CD8-positive, alpha-beta memory T cell (primary cell): ENCODE data around the gene LCOR. TPM values are rescaled to one million over a fixed set of nuclear protein-coding genes. Genes with fewer than 3 reads are reported as not detected.

Experiments used
- CTCF ChIA-PET: fragments of 350-600 bp; sonication (Branson Sonifier 250); formaldehyde crosslinking; loops from one replicate; lab custom pipeline; 2021; ENCODE audit warnings: antibody characterized with exemption; lab: Charles Lee
- POLR2A ChIA-PET: fragments of 350-600 bp; sonication (Branson Sonifier 250); formaldehyde crosslinking; loops from one replicate; lab custom pipeline; 2021; ENCODE audit warnings: antibody characterized with exemption; lab: Charles Lee
- DNase-seq, 5 donors: peaks; one replicate each; pipeline versions ENCODE4 v3.0.0 to v3.0.0-alpha.2; 2020 to 2022; ENCODE audit warnings: mixed read lengths in 1 of 5
- H3K27ac ChIP-seq: one replicate; pipeline ENCODE4 v1.7.0; 2013; ENCODE audit warnings: low read depth, mild to moderate bottlenecking, low read length, moderate library complexity
- H3K27me3 ChIP-seq: 2 replicates; pipeline ENCODE4 v1.7.0; 2013; ENCODE audit warnings: low read length, mild to moderate bottlenecking; ENCODE audit not compliant: insufficient read depth, poor library complexity, severe bottlenecking
- H3K36me3 ChIP-seq: 2 replicates; pipeline ENCODE4 v1.7.0; 2013; ENCODE audit warnings: mild to moderate bottlenecking, low read length, moderate library complexity; ENCODE audit not compliant: insufficient read depth
- H3K4me1 ChIP-seq: 2 replicates; pipeline ENCODE4 v1.7.0; 2013; ENCODE audit warnings: mild to moderate bottlenecking, low read length, moderate library complexity; ENCODE audit not compliant: insufficient read depth
- H3K4me3 ChIP-seq: 2 replicates; pipeline ENCODE4 v1.7.0; 2013; ENCODE audit warnings: mild to moderate bottlenecking, low read length
- H3K9me3 ChIP-seq: 2 replicates; pipeline ENCODE4 v1.7.0; 2013; ENCODE audit warnings: mild to moderate bottlenecking, low read length
- H3K27ac Mint-ChIP-seq, 8 donors: one replicate each; pipeline ENCODE4 v1.8.0; 2020 to 2021; ENCODE audit warnings: mixed read lengths in 8 of 8, mild to moderate bottlenecking in 6 of 8, inconsistent platforms in 3 of 8, moderate library complexity in 3 of 8
- H3K27me3 Mint-ChIP-seq, 2 donors: one replicate each; pipeline ENCODE4 v1.8.0; 2020 to 2021; ENCODE audit warnings: mixed read lengths in 2 of 2, mild to moderate bottlenecking in 1 of 2, moderate library complexity in 1 of 2
- H3K36me3 Mint-ChIP-seq, 3 donors: one replicate each; pipeline ENCODE4 v1.8.0; 2020 to 2021; ENCODE audit warnings: mixed read lengths in 3 of 3, inconsistent platforms in 1 of 3, mild to moderate bottlenecking in 1 of 3
- H3K4me1 Mint-ChIP-seq, 3 donors: one replicate each; pipeline ENCODE4 v1.8.0; 2020 to 2021; ENCODE audit warnings: mixed read lengths in 3 of 3, inconsistent platforms in 1 of 3, mild to moderate bottlenecking in 1 of 3
- H3K4me3 Mint-ChIP-seq, 7 donors: one replicate each; pipeline ENCODE4 v1.8.0; 2020 to 2021; ENCODE audit warnings: mixed read lengths in 7 of 7, mild to moderate bottlenecking in 6 of 7, moderate library complexity in 4 of 7, inconsistent platforms in 2 of 7
- H3K9me3 Mint-ChIP-seq, 5 donors: one replicate each; pipeline ENCODE4 v1.8.0; 2020 to 2022; ENCODE audit warnings: mixed read lengths in 5 of 5, mild to moderate bottlenecking in 3 of 5, moderate library complexity in 2 of 5, inconsistent platforms in 1 of 5
- polyA plus RNA-seq: library from polyadenylated mRNA; unstranded; fragments of 300-500 nt; fragmentation: Illumina TruSeq; gene quantifications from one replicate; pipeline ENCODE4 v1.2.3, GENCODE V29; 2021
- total RNA-seq, 2 experiments: library from RNA; stranded (reverse); gene quantifications; one replicate each; pipeline ENCODE4 v1.2.3, GENCODE V29; 2021

Gene LCOR
- total and polyA plus RNA-seq, 3 experiments from 2014 or later, result 20.3 to 26.1 (median 20.8) TPM

GRCh38 chr10:96895662-96896424, 63.7 kb downstream of the LCOR start:
- H3K4me3 Mint-ChIP-seq, result no peak overlapping the region
- H3K27ac ChIP-seq, result no peak overlapping the region
- H3K27me3 ChIP-seq, result no peaks in the 10 kb centered on the region
- CTCF ChIA-PET, result no interaction called here
- H3K4me3 ChIP-seq, result no peak overlapping the region
- peak overlapping the region in 1 of 8 donors; percentile 7 for H3K27ac Mint-ChIP-seq
- no peaks in the 10 kb centered on the region for H3K4me1 ChIP-seq
- no peaks in the 10 kb centered on the region for H3K36me3 ChIP-seq
- H3K36me3 Mint-ChIP-seq, result peaks cover 8 to 22% (median 19%) of the 10 kb centered on the region in 3 donors
- H3K9me3 ChIP-seq, result no peaks in the 10 kb centered on the region
- peaks cover 0 to 1% of the 10 kb centered on the region in 2 donors for H3K27me3 Mint-ChIP-seq
- no peak for DNase-seq
- peaks cover 4 to 12% (median 6%) of the 10 kb centered on the region in 5 donors for H3K9me3 Mint-ChIP-seq
- H3K4me1 Mint-ChIP-seq, result peaks cover 56 to 72% (median 72%) of the 10 kb centered on the region in 3 donors
- POLR2A ChIA-PET, result no interaction called here

- ChIA-PET CTCF (interaction anchor here (1.6 kb wide), 1 partner anchor 15 kb away, joined by 4 read pairs; no protein-coding TSS in a partner anchor), POLR2A (no interaction called here)
- H3K27ac Mint-ChIP-seq, result peak overlapping the region in 2 of 8 donors; percentile 10 to 56
- DNase-seq, result no peak
- Histone ChIP-seq H3K36me3 (no peaks in the 10 kb centered on the region), H3K9me3 (no peaks in the 10 kb centered on the region), H3K27me3 (no peaks in the 10 kb centered on the region), H3K4me3 (no peak overlapping the region), H3K27ac (no peak overlapping the region), H3K4me1 (peaks cover 7% of the 10 kb centered on the region)
- peaks cover 0 to 3% of the 10 kb centered on the region in 2 donors for H3K27me3 Mint-ChIP-seq
- peak overlapping the region in 1 of 7 donors; percentile 3 for H3K4me3 Mint-ChIP-seq
- H3K9me3 Mint-ChIP-seq, result peaks cover 2 to 7% (median 3%) of the 10 kb centered on the region in 5 donors
- peaks cover 9 to 18% (median 11%) of the 10 kb centered on the region in 3 donors for H3K36me3 Mint-ChIP-seq
- H3K4me1 Mint-ChIP-seq, result peaks cover 56 to 71% (median 70%) of the 10 kb centered on the region in 3 donors
Measured at GRCh38 chr10:96896884-96897589, 64.9 kb downstream of the LCOR start.

GRCh38 chr10:96902117-96902516, 70.0 kb downstream of the LCOR start:
- CTCF ChIA-PET, result no interaction called here
- peaks cover 0 to 4% (median 4%) of the 10 kb centered on the region in 3 donors for H3K36me3 Mint-ChIP-seq

GRCh38 chr10:96902731-96903358, 70.7 kb downstream of the LCOR start:
- Mint-ChIP-seq H3K9me3 (no peaks in the 10 kb centered on the region), H3K27me3 (peaks cover 0 to 3% of the 10 kb centered on the region in 2 donors), H3K27ac (no peak overlapping the region), H3K4me3 (peak overlapping the region in 2 of 7 donors; percentile 42 to 67), H3K4me1 (peaks cover 53 to 81% (median 79%) of the 10 kb centered on the region in 3 donors), H3K36me3 (peaks cover 0 to 8% (median 8%) of the 10 kb centered on the region in 3 donors)
- no peaks in the 10 kb centered on the region for H3K36me3 ChIP-seq
- no peak overlapping the region for H3K4me3 ChIP-seq
- H3K27me3 ChIP-seq, result no peaks in the 10 kb centered on the region
- peaks cover 22% of the 10 kb centered on the region for H3K4me1 ChIP-seq
- DNase-seq, result no peak
- no peaks in the 10 kb centered on the region for H3K9me3 ChIP-seq
- ChIA-PET CTCF (no interaction called here), POLR2A (no interaction called here)
- no peak overlapping the region for H3K27ac ChIP-seq

More at GRCh38 chr10:96902117-96902516, 70.0 kb downstream of the LCOR start:
- Histone ChIP-seq H3K4me3 (no peak overlapping the region), H3K9me3 (no peaks in the 10 kb centered on the region), H3K27ac (no peak overlapping the region), H3K36me3 (no peaks in the 10 kb centered on the region), H3K27me3 (no peaks in the 10 kb centered on the region), H3K4me1 (peaks cover 22% of the 10 kb centered on the region)
- POLR2A ChIA-PET, result no interaction called here
- Mint-ChIP-seq H3K9me3 (no peaks in the 10 kb centered on the region), H3K4me1 (peaks cover 58 to 83% (median 81%) of the 10 kb centered on the region in 3 donors), H3K4me3 (peak overlapping the region in 6 of 7 donors; percentile 1 to 67 (median 52)), H3K27me3 (peaks cover 0 to 3% of the 10 kb centered on the region in 2 donors), H3K27ac (peak overlapping the region in 5 of 8 donors; percentile 1 to 67 (median 38))
- DNase-seq, result no peak

GRCh38 chr10:96904648-96905047, 72.5 kb downstream of the LCOR start:
- H3K4me3 ChIP-seq, result no peak overlapping the region
- no peaks in the 10 kb centered on the region for H3K9me3 Mint-ChIP-seq
- no peaks in the 10 kb centered on the region for H3K36me3 ChIP-seq
- POLR2A ChIA-PET, result no interaction called here
- peaks cover 0 to 2% of the 10 kb centered on the region in 2 donors for H3K27me3 Mint-ChIP-seq
- no peak for DNase-seq
- H3K27me3 ChIP-seq, result no peaks in the 10 kb centered on the region
- CTCF ChIA-PET, result no interaction called here
- peaks cover 22% of the 10 kb centered on the region for H3K4me1 ChIP-seq
- peaks cover 0 to 23% (median 13%) of the 10 kb centered on the region in 3 donors for H3K36me3 Mint-ChIP-seq
- H3K9me3 ChIP-seq, result no peaks in the 10 kb centered on the region
- no peak overlapping the region for H3K27ac ChIP-seq
- peak overlapping the region in 1 of 8 donors; percentile 57 for H3K27ac Mint-ChIP-seq
- H3K4me1 Mint-ChIP-seq, result peaks cover 51 to 77% (median 75%) of the 10 kb centered on the region in 3 donors
- no peak overlapping the region for H3K4me3 Mint-ChIP-seq

GRCh38 chr10:96906864-96907263, 74.8 kb downstream of the LCOR start:
- no peak for DNase-seq
- ChIA-PET CTCF (no interaction called here), POLR2A (no interaction called here)
- H3K4me1 ChIP-seq, result peaks cover 17% of the 10 kb centered on the region
- no peaks in the 10 kb centered on the region for H3K36me3 ChIP-seq
- H3K4me3 ChIP-seq, result no peak overlapping the region
- no peak overlapping the region for H3K27ac Mint-ChIP-seq
- no peak overlapping the region for H3K27ac ChIP-seq
- no peaks in the 10 kb centered on the region for H3K9me3 Mint-ChIP-seq
- peaks cover 47 to 79% (median 74%) of the 10 kb centered on the region in 3 donors for H3K4me1 Mint-ChIP-seq
- no peak overlapping the region for H3K4me3 Mint-ChIP-seq
- no peaks in the 10 kb centered on the region for H3K9me3 ChIP-seq
- H3K36me3 Mint-ChIP-seq, result peaks cover 0 to 26% (median 13%) of the 10 kb centered on the region in 3 donors
- H3K27me3 ChIP-seq, result no peaks in the 10 kb centered on the region
- no peaks in the 10 kb centered on the region for H3K27me3 Mint-ChIP-seq

- Mint-ChIP-seq H3K9me3 (no peaks in the 10 kb centered on the region), H3K27me3 (no peaks in the 10 kb centered on the region), H3K4me3 (no peak overlapping the region), H3K27ac (peak overlapping the region in 1 of 8 donors; percentile 66), H3K36me3 (peaks cover 5 to 50% (median 16%) of the 10 kb centered on the region in 3 donors), H3K4me1 (peaks cover 26 to 61% (median 53%) of the 10 kb centered on the region in 3 donors)
- ChIA-PET POLR2A (no interaction called here), CTCF (interaction anchor here (1.0 to 1.3 kb wide), 4 partner anchors 9 to 270 kb away, joined by 3 read pairs; no protein-coding TSS in a partner anchor)
- Histone ChIP-seq H3K27me3 (no peaks in the 10 kb centered on the region), H3K9me3 (no peaks in the 10 kb centered on the region), H3K4me3 (no peak overlapping the region), H3K36me3 (no peaks in the 10 kb centered on the region), H3K27ac (no peak overlapping the region), H3K4me1 (no peaks in the 10 kb centered on the region)
- DNase-seq, result peak in 2 of 5 donors; percentile 21 to 22
Measured at GRCh38 chr10:96910488-96911395, 78.6 kb downstream of the LCOR start.
